Lower lobe of right lung (tissue), 2 donors: ENCODE results near the gene IGFBP3. TPM values are rescaled to one million over a fixed set of nuclear protein-coding genes. Genes with fewer than 3 reads are reported as not detected.

ENCODE experiments used
- ATAC-seq, 2 donors: fragments of 200-7000 bp; cut with Tn5 transposase; one replicate each; pipeline ENCODE4 v1.9.1; 2020 to 2022; ENCODE audit warnings: mild to moderate bottlenecking in 2 of 2, moderate library complexity in 2 of 2
- DNase-seq: peaks from one replicate; pipeline ENCODE4 v3.0.0-alpha.2; 2020
- H3K27ac ChIP-seq: fragments of 200-600 bp; one replicate; pipeline ENCODE4 v1.8.0; 2022
- H3K27me3 ChIP-seq: fragments of 200-600 bp; one replicate; pipeline ENCODE4 v1.8.0; 2022; ENCODE audit warnings: low read depth
- H3K36me3 ChIP-seq: fragments of 200-600 bp; one replicate; pipeline ENCODE4 v1.8.0; 2022; ENCODE audit warnings: mild to moderate bottlenecking
- H3K4me1 ChIP-seq: fragments of 200-600 bp; one replicate; pipeline ENCODE4 v1.8.0; 2022
- H3K4me3 ChIP-seq: fragments of 200-600 bp; one replicate; pipeline ENCODE4 v1.8.0; 2022; ENCODE audit warnings: mild to moderate bottlenecking
- H3K9me3 ChIP-seq: fragments of 200-600 bp; one replicate; pipeline ENCODE4 v1.8.0; 2022
- CTCF ChIP-seq: fragments of 200-600 bp; IDR thresholded peaks from one replicate; pipeline ENCODE4 v1.8.0; 2022; ENCODE audit warnings: antibody characterized with exemption, mild to moderate bottlenecking
- intact Hi-C: fragments of 100-400 bp; cut with DNase I; formaldehyde crosslinking; loops from one replicate; pipeline ENCODE4 v1.11.0; 2022
- total RNA-seq: library from RNA; stranded (reverse); fragmentation: NEBNext Ultra II Directional; extraction: Animal tissue kit (Norgen Biotek cat#: 25700); gene quantifications from one replicate; pipeline ENCODE4 v1.2.1, GENCODE V29; 2021
- donor health status: DM: no; HTN: yes; CAD: no; lungs with severe emphysema.

IGFBP3 gene
- total RNA-seq, 1 donor from 2014 or later = 32.2 TPM

- TF ChIP-seq CTCF = no peak
- no peaks in the 10 kb centered on the region for H3K9me3 ChIP-seq
- H3K36me3 ChIP-seq = no peaks in the 10 kb centered on the region
- H3K4me1 ChIP-seq = no peaks in the 10 kb centered on the region
- H3K4me3 ChIP-seq = no peak overlapping the region
- intact Hi-C loops = no loop called here
- DNase-seq (no peak), ATAC-seq (no peak)
- H3K27me3 ChIP-seq = no peaks in the 10 kb centered on the region
- H3K27ac ChIP-seq = no peak overlapping the region
Observed at GRCh38 chr7:45898222-45898621, 22.9 kb downstream of the IGFBP3 start.

- TF ChIP-seq CTCF = no peak
- no peak for DNase-seq
- Histone ChIP-seq H3K27me3 (no peaks in the 10 kb centered on the region), H3K4me3 (no peak overlapping the region), H3K36me3 (no peaks in the 10 kb centered on the region), H3K4me1 (no peaks in the 10 kb centered on the region), H3K27ac (no peak overlapping the region), H3K9me3 (no peaks in the 10 kb centered on the region)
- ATAC-seq = no peak
- intact Hi-C loops = no loop called here
Observed at GRCh38 chr7:45897042-45897690, 23.9 kb downstream of the IGFBP3 start.

GRCh38 chr7:45894665-45895062, 26.4 kb downstream of the IGFBP3 start:
- no peak for TF ChIP-seq CTCF
- H3K4me3 ChIP-seq = no peak overlapping the region
- no peaks in the 10 kb centered on the region for H3K9me3 ChIP-seq
- no peak for ATAC-seq
- intact Hi-C loops = no loop called here
- H3K36me3 ChIP-seq = no peaks in the 10 kb centered on the region
- no peak overlapping the region for H3K27ac ChIP-seq
- peaks cover 7% of the 10 kb centered on the region for H3K27me3 ChIP-seq
- DNase-seq = no peak
- H3K4me1 ChIP-seq = no peaks in the 10 kb centered on the region

GRCh38 chr7:45893996-45894664, 26.9 kb downstream of the IGFBP3 start:
- H3K9me3 ChIP-seq = no peaks in the 10 kb centered on the region
- TF ChIP-seq CTCF = no peak
- no peaks in the 10 kb centered on the region for H3K4me1 ChIP-seq
- no peaks in the 10 kb centered on the region for H3K36me3 ChIP-seq
- no peak overlapping the region for H3K27ac ChIP-seq
- intact Hi-C loops = no loop called here
- H3K4me3 ChIP-seq = no peak overlapping the region
- H3K27me3 ChIP-seq = peaks cover 13% of the 10 kb centered on the region
- DNase-seq = no peak
- no peak for ATAC-seq

GRCh38 chr7:45893374-45893995, 27.6 kb downstream of the IGFBP3 start:
- peaks cover 5% of the 10 kb centered on the region for H3K4me1 ChIP-seq
- H3K27me3 ChIP-seq = peaks cover 19% of the 10 kb centered on the region
- H3K36me3 ChIP-seq = no peaks in the 10 kb centered on the region
- no peak overlapping the region for H3K4me3 ChIP-seq
- no peaks in the 10 kb centered on the region for H3K9me3 ChIP-seq
- ATAC-seq = no peak
- intact Hi-C loops = no loop called here
- no peak for DNase-seq
- TF ChIP-seq CTCF = no peak
- H3K27ac ChIP-seq = no peak overlapping the region
